ENCODE measurements around the gene CCDC73.

Gene CCDC73

DNA sequence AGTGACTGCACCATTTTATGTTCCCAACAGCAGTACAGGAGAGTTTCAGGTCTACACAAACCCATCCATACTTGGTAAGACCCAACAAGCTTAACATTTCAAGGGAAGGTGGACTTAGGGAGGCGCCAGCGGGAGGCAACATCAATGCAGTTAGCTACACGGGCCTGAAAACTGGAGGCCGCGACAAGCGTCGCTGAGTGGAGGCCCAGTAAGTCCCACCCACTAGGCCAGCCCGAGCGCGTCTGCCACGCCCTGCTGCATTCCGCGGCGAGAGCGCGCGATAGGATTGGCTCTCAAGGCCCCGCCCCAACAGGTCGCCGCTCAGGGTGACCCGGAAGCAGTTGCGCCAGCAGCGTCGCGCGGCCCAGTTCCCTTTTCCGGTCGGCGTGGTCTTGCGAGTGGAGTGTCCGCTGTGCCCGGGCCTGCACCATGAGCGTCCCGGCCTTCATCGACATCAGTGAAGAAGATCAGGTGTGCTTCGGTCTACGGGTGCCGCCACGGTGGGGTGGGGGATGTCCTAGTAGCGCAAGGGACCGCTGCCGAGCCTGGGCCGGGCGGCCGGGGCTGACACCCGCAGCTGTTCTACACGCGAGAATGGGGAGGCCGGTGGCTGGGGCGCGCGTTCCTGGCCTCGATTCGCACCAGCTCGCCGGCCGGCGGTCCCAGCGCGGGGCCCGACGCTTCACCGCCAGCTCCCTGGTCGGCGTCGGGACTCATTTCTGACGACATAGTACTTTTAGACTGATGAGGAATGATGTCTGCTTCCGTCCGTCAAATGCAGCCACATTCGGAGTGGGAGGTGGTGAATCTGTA is 210.8 kb downstream of the CCDC73 start, which contains the start of gene EIF3M:
EIF3M (plus strand) TSS at position 373 of the 813 bp plus-strand sequence; CDS start at position 430, 57 bp downstream.
- Histone ChIP-seq H3K27me3 (ENCODE audit: low read depth, low read length) (no peaks in the 10 kb centered on the region), H3K4me1 (ENCODE audit: control insufficient read depth in 1 of 2, insufficient read depth in 2 of 2, low read length in 2 of 2) (peaks cover 12 to 13% of the 10 kb centered on the region in 2 donors), H3K9me3 (ENCODE audit: control insufficient read depth in 1 of 2, low read length in 2 of 2) (no peaks in the 10 kb centered on the region), H3K36me3 (ENCODE audit: control insufficient read depth in 1 of 2, insufficient read depth in 2 of 2, low read length in 2 of 2) (peaks cover under 1 to 4% of the 10 kb centered on the region in 2 donors), H3K27ac (ENCODE audit: low read length) (peak within 1 kb of the TSS; percentile 75), H3K4me3 (ENCODE audit: low read depth in 1 of 2, low read length in 2 of 2) (peak within 1 kb of the TSS; percentile 71 to 97)

DNA sequence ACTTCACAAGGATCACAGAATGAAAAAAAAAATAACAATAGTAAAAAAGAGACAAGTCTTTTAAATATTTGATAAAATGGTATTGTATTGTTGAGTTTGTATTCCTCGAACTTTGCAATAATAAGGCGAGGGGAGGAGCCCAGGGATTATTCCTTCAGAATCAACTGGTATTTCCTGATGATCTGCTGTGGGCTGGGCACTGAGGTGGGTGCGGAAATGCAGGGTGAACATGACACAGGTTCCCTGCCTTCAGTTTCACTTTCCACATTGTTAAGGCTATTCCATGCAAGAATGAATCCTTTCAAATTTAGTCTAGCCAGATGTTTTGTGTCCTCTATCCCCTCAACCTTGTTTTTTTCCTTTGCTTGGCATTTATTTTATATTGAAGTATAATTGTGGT is 212.9 kb downstream of the CCDC73 start:
- H3K36me3 ChIP-seq (ENCODE audit: control insufficient read depth in 1 of 2, insufficient read depth in 2 of 2, low read length in 2 of 2): no peaks in the 10 kb centered on the region
- H3K4me1 ChIP-seq (ENCODE audit: control insufficient read depth in 1 of 2, insufficient read depth in 2 of 2, low read length in 2 of 2): peaks cover 9 to 10% of the 10 kb centered on the region in 2 donors
- no peaks in the 10 kb centered on the region for H3K27me3 ChIP-seq (ENCODE audit: low read depth, low read length)
- H3K9me3 ChIP-seq (ENCODE audit: control insufficient read depth in 1 of 2, low read length in 2 of 2): no peaks in the 10 kb centered on the region
- H3K27ac ChIP-seq (ENCODE audit: low read length): no peak overlapping the region
- H3K4me3 ChIP-seq (ENCODE audit: low read depth in 1 of 2, low read length in 2 of 2): no peak overlapping the region

DNA sequence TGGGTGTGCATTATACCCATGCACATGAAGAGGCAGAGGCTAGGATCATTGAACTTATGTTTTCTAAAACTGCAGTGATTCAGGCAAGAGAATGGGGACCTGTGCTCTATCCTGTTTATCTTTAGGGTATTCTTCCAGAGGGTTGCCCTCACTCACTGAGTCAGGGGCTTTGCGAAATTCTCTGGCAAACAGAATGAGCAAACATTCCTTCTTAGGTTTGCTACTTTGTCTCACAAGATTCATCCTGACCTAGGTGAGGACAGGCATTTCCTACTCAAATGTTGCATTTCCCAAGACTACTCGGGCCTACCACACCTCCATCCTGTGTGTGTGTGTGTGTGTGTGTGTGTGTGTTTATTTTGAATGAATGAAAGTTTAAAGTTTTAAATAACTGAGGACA is 213.5 kb downstream of the CCDC73 start:
- H3K4me3 ChIP-seq (ENCODE audit: low read depth in 1 of 2, low read length in 2 of 2): no peak overlapping the region
- peaks cover 9% of the 10 kb centered on the region in 2 donors for H3K4me1 ChIP-seq (ENCODE audit: control insufficient read depth in 1 of 2, insufficient read depth in 2 of 2, low read length in 2 of 2)
- no peaks in the 10 kb centered on the region for H3K9me3 ChIP-seq (ENCODE audit: control insufficient read depth in 1 of 2, low read length in 2 of 2)
- no peak overlapping the region for H3K27ac ChIP-seq (ENCODE audit: low read length)
- H3K27me3 ChIP-seq (ENCODE audit: low read depth, low read length): no peaks in the 10 kb centered on the region
- H3K36me3 ChIP-seq (ENCODE audit: control insufficient read depth in 1 of 2, insufficient read depth in 2 of 2, low read length in 2 of 2): no peaks in the 10 kb centered on the region

- Histone ChIP-seq H3K27ac (ENCODE audit: low read length) (no peak overlapping the region), H3K27me3 (ENCODE audit: low read depth, low read length) (no peaks in the 10 kb centered on the region), H3K4me1 (ENCODE audit: control insufficient read depth in 1 of 2, insufficient read depth in 2 of 2, low read length in 2 of 2) (no peaks in the 10 kb centered on the region), H3K9me3 (ENCODE audit: control insufficient read depth in 1 of 2, low read length in 2 of 2) (no peaks in the 10 kb centered on the region), H3K36me3 (ENCODE audit: control insufficient read depth in 1 of 2, insufficient read depth in 2 of 2, low read length in 2 of 2) (no peaks in the 10 kb centered on the region), H3K4me3 (ENCODE audit: low read depth in 1 of 2, low read length in 2 of 2) (no peak overlapping the region)
These were observed 218.0 kb downstream of the CCDC73 start for GRCh38 chr11:32576456-32576855.

GRCh38 chr11:32575070-32575469 is 219.4 kb downstream of the CCDC73 start:
- Histone ChIP-seq H3K4me1 (ENCODE audit: control insufficient read depth in 1 of 2, insufficient read depth in 2 of 2, low read length in 2 of 2) (no peaks in the 10 kb centered on the region), H3K4me3 (ENCODE audit: low read depth in 1 of 2, low read length in 2 of 2) (no peak overlapping the region), H3K27me3 (ENCODE audit: low read depth, low read length) (no peaks in the 10 kb centered on the region), H3K27ac (ENCODE audit: low read length) (no peak overlapping the region), H3K9me3 (ENCODE audit: control insufficient read depth in 1 of 2, low read length in 2 of 2) (no peaks in the 10 kb centered on the region), H3K36me3 (ENCODE audit: control insufficient read depth in 1 of 2, insufficient read depth in 2 of 2, low read length in 2 of 2) (no peaks in the 10 kb centered on the region)

GRCh38 chr11:32574421-32574820 is 220.0 kb downstream of the CCDC73 start:
- no peak overlapping the region for H3K27ac ChIP-seq (ENCODE audit: low read length)
- H3K9me3 ChIP-seq (ENCODE audit: control insufficient read depth in 1 of 2, low read length in 2 of 2): no peaks in the 10 kb centered on the region
- no peaks in the 10 kb centered on the region for H3K4me1 ChIP-seq (ENCODE audit: control insufficient read depth in 1 of 2, insufficient read depth in 2 of 2, low read length in 2 of 2)
- H3K4me3 ChIP-seq (ENCODE audit: low read depth in 1 of 2, low read length in 2 of 2): no peak overlapping the region
- H3K27me3 ChIP-seq (ENCODE audit: low read depth, low read length): no peaks in the 10 kb centered on the region
- H3K36me3 ChIP-seq (ENCODE audit: control insufficient read depth in 1 of 2, insufficient read depth in 2 of 2, low read length in 2 of 2): no peaks in the 10 kb centered on the region

DNA sequence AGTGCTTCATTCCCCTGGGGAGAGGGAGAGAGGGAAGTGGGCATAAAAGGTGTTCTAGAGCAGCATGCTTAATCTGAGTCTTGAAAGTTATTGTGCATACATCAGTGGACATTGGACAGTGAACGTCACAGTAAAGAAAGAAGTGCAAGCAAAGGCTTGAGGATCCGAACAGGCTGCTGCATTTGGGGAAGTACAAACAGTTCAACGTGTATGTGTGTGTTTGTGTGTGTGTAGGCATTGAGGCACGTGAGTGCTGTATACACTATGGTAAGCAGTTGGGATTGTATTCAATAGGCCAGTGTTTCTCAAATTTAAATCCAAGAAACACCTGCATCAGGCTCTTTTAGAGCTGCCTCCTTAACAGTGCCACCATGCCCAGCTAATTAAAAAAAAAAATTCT is 221.2 kb downstream of the CCDC73 start:
- Histone ChIP-seq H3K36me3 (ENCODE audit: control insufficient read depth in 1 of 2, insufficient read depth in 2 of 2, low read length in 2 of 2) (no peaks in the 10 kb centered on the region), H3K27me3 (ENCODE audit: low read depth, low read length) (no peaks in the 10 kb centered on the region), H3K9me3 (ENCODE audit: control insufficient read depth in 1 of 2, low read length in 2 of 2) (no peaks in the 10 kb centered on the region), H3K4me3 (ENCODE audit: low read depth in 1 of 2, low read length in 2 of 2) (no peak overlapping the region), H3K4me1 (ENCODE audit: control insufficient read depth in 1 of 2, insufficient read depth in 2 of 2, low read length in 2 of 2) (no peaks in the 10 kb centered on the region), H3K27ac (ENCODE audit: low read length) (no peak overlapping the region)

- Histone ChIP-seq H3K27ac (ENCODE audit: low read length) (no peak overlapping the region), H3K4me3 (ENCODE audit: low read depth in 1 of 2, low read length in 2 of 2) (no peak overlapping the region), H3K9me3 (ENCODE audit: control insufficient read depth in 1 of 2, low read length in 2 of 2) (no peaks in the 10 kb centered on the region), H3K27me3 (ENCODE audit: low read depth, low read length) (no peaks in the 10 kb centered on the region), H3K36me3 (ENCODE audit: control insufficient read depth in 1 of 2, insufficient read depth in 2 of 2, low read length in 2 of 2) (no peaks in the 10 kb centered on the region), H3K4me1 (ENCODE audit: control insufficient read depth in 1 of 2, insufficient read depth in 2 of 2, low read length in 2 of 2) (no peaks in the 10 kb centered on the region)
These were observed 223.4 kb downstream of the CCDC73 start for GRCh38 chr11:32571039-32571438.

DNA sequence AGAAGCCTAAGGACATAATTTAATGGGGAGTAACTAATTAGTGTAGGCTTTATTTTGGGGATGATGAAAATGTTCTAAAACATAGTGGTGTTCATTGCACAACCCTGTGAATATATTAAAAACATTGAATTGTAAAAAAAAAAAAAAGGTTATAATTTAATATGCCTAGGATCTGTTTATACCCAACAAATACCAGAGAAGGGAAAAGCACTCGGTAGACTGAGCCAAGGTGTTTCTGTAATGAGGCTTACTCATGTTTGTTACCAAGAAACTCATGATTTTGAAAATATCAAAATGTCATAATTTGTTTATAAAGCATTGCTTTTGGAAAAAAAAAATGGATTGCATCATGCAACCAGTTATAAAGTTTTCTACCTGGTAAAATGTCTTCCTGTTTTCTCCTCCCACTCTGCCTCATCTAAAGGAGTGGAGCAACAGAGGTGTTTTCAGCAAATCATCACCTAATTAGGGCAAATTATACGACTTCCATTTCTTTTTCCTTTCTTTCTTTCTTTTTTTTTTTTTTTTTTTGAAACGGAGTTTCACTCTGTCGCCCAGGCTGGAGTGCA is 225.1 kb downstream of the CCDC73 start:
- Histone ChIP-seq H3K27ac (ENCODE audit: low read length) (no peak overlapping the region), H3K4me3 (ENCODE audit: low read depth in 1 of 2, low read length in 2 of 2) (no peak overlapping the region), H3K9me3 (ENCODE audit: control insufficient read depth in 1 of 2, low read length in 2 of 2) (no peaks in the 10 kb centered on the region), H3K27me3 (ENCODE audit: low read depth, low read length) (no peaks in the 10 kb centered on the region), H3K36me3 (ENCODE audit: control insufficient read depth in 1 of 2, insufficient read depth in 2 of 2, low read length in 2 of 2) (no peaks in the 10 kb centered on the region), H3K4me1 (ENCODE audit: control insufficient read depth in 1 of 2, insufficient read depth in 2 of 2, low read length in 2 of 2) (no peaks in the 10 kb centered on the region)

DNA sequence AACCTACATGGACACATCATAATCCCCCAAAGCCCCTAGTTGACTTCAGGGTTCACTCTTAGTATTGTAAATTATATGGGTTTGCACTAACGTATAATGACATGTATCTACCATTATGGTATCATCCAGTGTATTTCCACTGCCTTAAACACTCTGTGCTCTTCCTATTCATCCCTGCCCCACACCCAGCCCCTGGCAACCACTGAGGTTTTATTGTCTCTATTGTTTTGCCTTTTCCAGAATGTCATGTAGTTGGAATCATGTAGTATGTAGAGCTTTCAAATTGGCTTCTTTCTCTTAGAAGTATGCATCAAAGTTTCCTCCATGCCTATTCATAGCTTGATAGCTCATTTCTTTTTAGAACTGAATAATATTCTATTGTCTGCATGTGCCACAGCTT is 227.3 kb downstream of the CCDC73 start:
- no peak overlapping the region for H3K4me3 ChIP-seq (ENCODE audit: low read depth in 1 of 2, low read length in 2 of 2)
- no peaks in the 10 kb centered on the region for H3K36me3 ChIP-seq (ENCODE audit: control insufficient read depth in 1 of 2, insufficient read depth in 2 of 2, low read length in 2 of 2)
- no peaks in the 10 kb centered on the region for H3K4me1 ChIP-seq (ENCODE audit: control insufficient read depth in 1 of 2, insufficient read depth in 2 of 2, low read length in 2 of 2)
- H3K9me3 ChIP-seq (ENCODE audit: control insufficient read depth in 1 of 2, low read length in 2 of 2): no peaks in the 10 kb centered on the region
- H3K27ac ChIP-seq (ENCODE audit: low read length): no peak overlapping the region
- no peaks in the 10 kb centered on the region for H3K27me3 ChIP-seq (ENCODE audit: low read depth, low read length)

- Histone ChIP-seq H3K27me3 (ENCODE audit: low read depth, low read length) (no peaks in the 10 kb centered on the region), H3K4me1 (ENCODE audit: control insufficient read depth in 1 of 2, insufficient read depth in 2 of 2, low read length in 2 of 2) (no peaks in the 10 kb centered on the region), H3K27ac (ENCODE audit: low read length) (no peak overlapping the region), H3K4me3 (ENCODE audit: low read depth in 1 of 2, low read length in 2 of 2) (no peak overlapping the region), H3K36me3 (ENCODE audit: control insufficient read depth in 1 of 2, insufficient read depth in 2 of 2, low read length in 2 of 2) (no peaks in the 10 kb centered on the region), H3K9me3 (ENCODE audit: control insufficient read depth in 1 of 2, low read length in 2 of 2) (no peaks in the 10 kb centered on the region)
These were observed 227.9 kb downstream of the CCDC73 start for GRCh38 chr11:32566517-32566916.

- Histone ChIP-seq H3K27ac (ENCODE audit: low read length) (no peak overlapping the region), H3K27me3 (ENCODE audit: low read depth, low read length) (no peaks in the 10 kb centered on the region), H3K4me1 (ENCODE audit: control insufficient read depth in 1 of 2, insufficient read depth in 2 of 2, low read length in 2 of 2) (no peaks in the 10 kb centered on the region), H3K4me3 (ENCODE audit: low read depth in 1 of 2, low read length in 2 of 2) (no peak overlapping the region), H3K9me3 (ENCODE audit: control insufficient read depth in 1 of 2, low read length in 2 of 2) (no peaks in the 10 kb centered on the region), H3K36me3 (ENCODE audit: control insufficient read depth in 1 of 2, insufficient read depth in 2 of 2, low read length in 2 of 2) (no peaks in the 10 kb centered on the region)
These were observed 230.9 kb downstream of the CCDC73 start for GRCh38 chr11:32563600-32563959.

Measured in muscle layer of duodenum (tissue), 2 donors.